ENCODE data around the gene LPCAT1.

LPCAT1 gene

DNA sequence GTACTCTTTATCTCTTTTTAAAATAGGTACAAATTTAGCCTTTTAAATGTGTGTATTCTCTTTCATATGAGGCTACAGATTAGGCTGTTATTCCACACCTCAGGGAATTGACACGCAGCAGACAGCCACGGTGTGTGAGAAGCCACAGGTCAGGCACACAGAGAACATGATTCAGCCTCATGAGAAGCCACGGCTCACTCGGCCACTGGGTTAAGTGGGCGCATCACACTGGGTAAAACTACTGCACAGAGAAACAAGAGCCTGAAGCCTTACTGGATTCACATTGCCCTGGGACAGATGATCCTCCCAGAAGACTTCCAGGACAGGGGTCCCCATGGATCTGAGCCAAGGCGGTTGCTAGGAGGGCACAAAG is 28.2 kb downstream of the LPCAT1 start:
- Histone ChIP-seq H3K79me2 (ENCODE audit: control insufficient read depth, insufficient read depth, low read length) (peaks cover 14% of the 10 kb centered on the region), H3K23ac (ENCODE audit: low read length) (no peak overlapping the region), H2BK15ac (replicated peaks; ENCODE audit: low read depth) (no peak overlapping the region), H3K9ac (ENCODE audit: low read length) (no peak overlapping the region), H3K4me1 (ENCODE audit: control insufficient read depth, low read depth, low read length) (no peaks in the 10 kb centered on the region), H3K79me1 (ENCODE audit: low read length) (peaks cover 20% of the 10 kb centered on the region), H3K4me3 (ENCODE audit: low read length) (no peak overlapping the region), H3K56ac (ENCODE audit: low read length) (no peak overlapping the region), H4K5ac (ENCODE audit: low read length) (no peak overlapping the region), H2AK5ac (ENCODE audit: low read length) (no peak overlapping the region), H3K27me3 (ENCODE audit: insufficient read depth, low read length, poor library complexity) (no peaks in the 10 kb centered on the region), H3K4ac (ENCODE audit: low read depth, low read length) (no peak overlapping the region), H3K18ac (ENCODE audit: low read length) (no peak overlapping the region), H3K36me3 (ENCODE audit: control insufficient read depth, insufficient read depth, low read length) (peaks cover 3% of the 10 kb centered on the region), H3K4me2 (ENCODE audit: low read length) (no peak overlapping the region), H2BK120ac (ENCODE audit: low read depth, low read length) (no peak overlapping the region), H2BK5ac (ENCODE audit: low read length) (no peak overlapping the region), H3K27ac (ENCODE audit: low read depth, low read length) (no peak overlapping the region), H4K8ac (ENCODE audit: low read depth, low read length) (no peak overlapping the region)
- WGBS (ENCODE audit: extremely low coverage, insufficient coverage, low lambda C conversion rate) = no CpG with 5 or more reads among the region's 6 CpGs
- no peak for DNase-seq

DNA sequence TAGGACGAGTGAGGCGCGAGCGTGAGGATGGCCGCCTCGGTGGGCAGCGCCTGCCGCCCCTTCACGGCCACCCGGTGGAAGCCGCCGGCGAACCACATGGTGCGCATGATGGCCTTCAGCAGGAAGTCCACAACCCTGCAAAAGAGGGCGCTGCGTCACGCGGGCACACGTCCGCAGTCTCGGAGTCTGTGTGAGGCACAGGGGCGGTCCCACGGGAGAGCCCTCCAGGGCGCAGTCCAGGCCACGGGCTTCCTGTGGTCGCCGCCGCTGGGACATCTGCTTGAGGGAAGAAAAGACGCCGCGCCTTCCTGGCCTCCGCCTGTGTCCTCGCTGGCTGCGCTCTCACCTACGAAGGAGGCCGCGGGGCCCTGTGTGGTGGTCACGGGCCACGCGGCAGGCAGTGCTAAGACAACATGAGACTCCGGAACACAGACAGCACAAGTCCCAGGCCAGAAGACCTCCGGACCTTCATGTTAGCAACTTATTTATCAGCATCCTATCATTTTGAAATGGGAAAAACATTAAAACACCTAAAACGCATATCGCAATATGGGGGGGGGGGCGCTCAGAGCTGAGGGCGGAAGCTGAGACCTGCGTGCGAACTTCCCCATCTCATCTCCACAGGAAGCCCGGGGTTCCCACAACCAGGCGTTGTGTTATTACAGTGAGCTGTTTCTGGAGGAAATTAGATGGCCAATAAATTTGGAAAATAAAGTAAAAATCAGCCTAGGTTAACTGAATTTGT is 28.8 kb downstream of the LPCAT1 start:
- no peak overlapping the region for H3K27ac ChIP-seq (ENCODE audit: low read depth, low read length)
- no CpG with 5 or more reads among the region's 50 CpGs for WGBS (ENCODE audit: extremely low coverage, insufficient coverage, low lambda C conversion rate)
- H3K27me3 ChIP-seq (ENCODE audit: insufficient read depth, low read length, poor library complexity) = no peaks in the 10 kb centered on the region
- no peak overlapping the region for H2BK5ac ChIP-seq (ENCODE audit: low read length)
- no peak overlapping the region for H3K4me3 ChIP-seq (ENCODE audit: low read length)
- H3K23ac ChIP-seq (ENCODE audit: low read length) = no peak overlapping the region
- no peak overlapping the region for H3K4me2 ChIP-seq (ENCODE audit: low read length)
- no peak overlapping the region for H3K18ac ChIP-seq (ENCODE audit: low read length)
- DNase-seq = no peak
- H3K4me1 ChIP-seq (ENCODE audit: control insufficient read depth, low read depth, low read length) = no peaks in the 10 kb centered on the region
- H2AK5ac ChIP-seq (ENCODE audit: low read length) = no peak overlapping the region
- no peak overlapping the region for H3K4ac ChIP-seq (ENCODE audit: low read depth, low read length)
- H2BK15ac ChIP-seq (replicated peaks; ENCODE audit: low read depth) = no peak overlapping the region
- no peak overlapping the region for H3K9ac ChIP-seq (ENCODE audit: low read length)
- no peak overlapping the region for H3K56ac ChIP-seq (ENCODE audit: low read length)
- no peak overlapping the region for H4K5ac ChIP-seq (ENCODE audit: low read length)
- H3K79me1 ChIP-seq (ENCODE audit: low read length) = peaks cover 20% of the 10 kb centered on the region
- H2BK120ac ChIP-seq (ENCODE audit: low read depth, low read length) = no peak overlapping the region
- H3K36me3 ChIP-seq (ENCODE audit: control insufficient read depth, insufficient read depth, low read length) = peaks cover 3% of the 10 kb centered on the region
- H3K79me2 ChIP-seq (ENCODE audit: control insufficient read depth, insufficient read depth, low read length) = peaks cover 14% of the 10 kb centered on the region
- H4K8ac ChIP-seq (ENCODE audit: low read depth, low read length) = no peak overlapping the region

DNA sequence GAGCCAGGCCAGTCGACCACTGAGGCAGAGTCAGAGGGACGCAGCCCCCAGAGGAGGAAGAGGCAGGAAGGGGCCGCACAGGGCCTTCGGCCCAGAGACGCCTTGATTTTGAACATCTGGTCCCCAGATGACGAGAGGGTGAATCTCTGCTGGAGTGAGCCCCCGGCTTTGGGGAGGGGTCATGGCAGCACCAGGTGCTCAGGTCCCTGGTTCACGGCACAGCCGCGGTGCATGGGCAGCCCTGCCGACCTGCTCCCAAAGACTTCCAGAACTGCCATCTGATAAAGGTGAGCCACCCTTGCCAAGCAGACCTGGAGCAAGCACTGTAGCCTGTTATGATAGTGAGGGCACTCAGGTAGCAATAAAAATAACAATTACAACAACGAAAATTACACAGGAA is 29.8 kb downstream of the LPCAT1 start:
- Histone ChIP-seq H4K8ac (ENCODE audit: low read depth, low read length) (no peak overlapping the region), H3K27me3 (ENCODE audit: insufficient read depth, low read length, poor library complexity) (no peaks in the 10 kb centered on the region), H2AK5ac (ENCODE audit: low read length) (no peak overlapping the region), H3K4me3 (ENCODE audit: low read length) (no peak overlapping the region), H2BK5ac (ENCODE audit: low read length) (no peak overlapping the region), H3K9ac (ENCODE audit: low read length) (no peak overlapping the region), H3K79me1 (ENCODE audit: low read length) (peaks cover 18% of the 10 kb centered on the region), H3K23ac (ENCODE audit: low read length) (no peak overlapping the region), H3K18ac (ENCODE audit: low read length) (no peak overlapping the region), H3K79me2 (ENCODE audit: control insufficient read depth, insufficient read depth, low read length) (peaks cover 13% of the 10 kb centered on the region), H3K4me2 (ENCODE audit: low read length) (no peak overlapping the region), H3K27ac (ENCODE audit: low read depth, low read length) (no peak overlapping the region), H3K36me3 (ENCODE audit: control insufficient read depth, insufficient read depth, low read length) (peaks cover 5% of the 10 kb centered on the region), H2BK15ac (replicated peaks; ENCODE audit: low read depth) (no peak overlapping the region), H2BK120ac (ENCODE audit: low read depth, low read length) (no peak overlapping the region), H3K4ac (ENCODE audit: low read depth, low read length) (no peak overlapping the region), H4K5ac (ENCODE audit: low read length) (no peak overlapping the region), H3K4me1 (ENCODE audit: control insufficient read depth, low read depth, low read length) (no peaks in the 10 kb centered on the region), H3K56ac (ENCODE audit: low read length) (no peak overlapping the region)
- no CpG with 5 or more reads among the region's 12 CpGs for WGBS (ENCODE audit: extremely low coverage, insufficient coverage, low lambda C conversion rate)
- no peak for DNase-seq

DNA sequence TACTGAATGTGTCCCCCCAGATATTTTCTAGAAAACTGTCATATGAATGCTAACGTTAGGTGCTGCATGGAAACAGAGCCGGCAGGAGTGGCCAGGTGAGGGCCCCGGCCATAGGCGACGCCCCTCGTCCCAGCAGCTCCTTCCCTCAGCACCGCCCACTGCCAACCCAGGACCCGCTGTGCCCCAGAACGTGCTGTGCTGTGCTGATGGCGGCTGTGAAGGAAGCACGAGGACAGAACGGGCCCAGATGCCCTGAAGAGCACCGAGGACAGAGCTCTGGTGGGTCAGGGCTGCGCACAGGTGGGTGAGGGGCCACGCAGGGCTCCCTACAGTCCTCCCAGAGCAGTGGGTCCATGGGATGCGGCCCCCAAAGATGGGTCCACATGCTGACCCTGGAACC is 30.3 kb downstream of the LPCAT1 start:
- no peaks in the 10 kb centered on the region for H3K4me1 ChIP-seq (ENCODE audit: control insufficient read depth, low read depth, low read length)
- H4K5ac ChIP-seq (ENCODE audit: low read length) = no peak overlapping the region
- DNase-seq = no peak
- no peaks in the 10 kb centered on the region for H3K27me3 ChIP-seq (ENCODE audit: insufficient read depth, low read length, poor library complexity)
- no peak overlapping the region for H3K4ac ChIP-seq (ENCODE audit: low read depth, low read length)
- H2BK5ac ChIP-seq (ENCODE audit: low read length) = no peak overlapping the region
- H2AK5ac ChIP-seq (ENCODE audit: low read length) = no peak overlapping the region
- no peak overlapping the region for H3K56ac ChIP-seq (ENCODE audit: low read length)
- no peak overlapping the region for H3K4me2 ChIP-seq (ENCODE audit: low read length)
- H3K4me3 ChIP-seq (ENCODE audit: low read length) = no peak overlapping the region
- H2BK120ac ChIP-seq (ENCODE audit: low read depth, low read length) = no peak overlapping the region
- no peak overlapping the region for H2BK15ac ChIP-seq (replicated peaks; ENCODE audit: low read depth)
- H3K27ac ChIP-seq (ENCODE audit: low read depth, low read length) = no peak overlapping the region
- H4K8ac ChIP-seq (ENCODE audit: low read depth, low read length) = no peak overlapping the region
- H3K79me1 ChIP-seq (ENCODE audit: low read length) = peaks cover 13% of the 10 kb centered on the region
- no peak overlapping the region for H3K23ac ChIP-seq (ENCODE audit: low read length)
- peaks cover 3% of the 10 kb centered on the region for H3K36me3 ChIP-seq (ENCODE audit: control insufficient read depth, insufficient read depth, low read length)
- no peak overlapping the region for H3K18ac ChIP-seq (ENCODE audit: low read length)
- WGBS (ENCODE audit: extremely low coverage, insufficient coverage, low lambda C conversion rate) = no CpG with 5 or more reads among the region's 16 CpGs
- no peak overlapping the region for H3K9ac ChIP-seq (ENCODE audit: low read length)
- peaks cover 8% of the 10 kb centered on the region for H3K79me2 ChIP-seq (ENCODE audit: control insufficient read depth, insufficient read depth, low read length)

DNA sequence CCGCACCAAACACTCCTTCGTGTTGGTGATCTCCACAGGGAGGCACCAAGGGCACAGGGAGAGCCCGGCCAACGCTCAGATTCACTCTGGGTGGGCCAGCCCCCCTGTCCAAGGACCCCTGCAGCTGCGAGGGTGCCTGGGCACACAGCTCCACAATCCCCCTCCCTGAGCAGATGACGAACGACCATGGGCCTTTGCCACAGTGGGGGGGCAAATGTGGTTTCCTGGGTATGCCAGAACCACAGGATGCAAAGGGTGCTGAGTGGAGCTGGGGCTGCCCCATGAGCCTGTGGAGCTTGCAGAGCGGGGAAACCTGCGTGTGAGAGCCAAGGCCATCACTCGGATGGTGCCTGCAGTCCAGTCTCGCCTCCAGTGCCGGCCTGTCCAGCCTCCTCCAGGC is 31.0 kb downstream of the LPCAT1 start:
- Histone ChIP-seq H3K27ac (ENCODE audit: low read depth, low read length) (no peak overlapping the region), H3K36me3 (ENCODE audit: control insufficient read depth, insufficient read depth, low read length) (peaks cover 2% of the 10 kb centered on the region), H4K8ac (ENCODE audit: low read depth, low read length) (no peak overlapping the region), H3K4me1 (ENCODE audit: control insufficient read depth, low read depth, low read length) (no peaks in the 10 kb centered on the region), H2BK15ac (replicated peaks; ENCODE audit: low read depth) (no peak overlapping the region), H3K79me2 (ENCODE audit: control insufficient read depth, insufficient read depth, low read length) (peaks cover 3% of the 10 kb centered on the region), H3K56ac (ENCODE audit: low read length) (no peak overlapping the region), H3K18ac (ENCODE audit: low read length) (no peak overlapping the region), H3K4ac (ENCODE audit: low read depth, low read length) (no peak overlapping the region), H2BK5ac (ENCODE audit: low read length) (no peak overlapping the region), H3K79me1 (ENCODE audit: low read length) (peaks cover 8% of the 10 kb centered on the region), H3K4me3 (ENCODE audit: low read length) (no peak overlapping the region), H3K9ac (ENCODE audit: low read length) (no peak overlapping the region), H3K23ac (ENCODE audit: low read length) (no peak overlapping the region), H3K4me2 (ENCODE audit: low read length) (no peak overlapping the region), H2BK120ac (ENCODE audit: low read depth, low read length) (no peak overlapping the region), H4K5ac (ENCODE audit: low read length) (no peak overlapping the region), H3K27me3 (ENCODE audit: insufficient read depth, low read length, poor library complexity) (no peaks in the 10 kb centered on the region), H2AK5ac (ENCODE audit: low read length) (no peak overlapping the region)
- WGBS (ENCODE audit: extremely low coverage, insufficient coverage, low lambda C conversion rate) = no CpG with 5 or more reads among the region's 12 CpGs
- no peak for DNase-seq

DNA sequence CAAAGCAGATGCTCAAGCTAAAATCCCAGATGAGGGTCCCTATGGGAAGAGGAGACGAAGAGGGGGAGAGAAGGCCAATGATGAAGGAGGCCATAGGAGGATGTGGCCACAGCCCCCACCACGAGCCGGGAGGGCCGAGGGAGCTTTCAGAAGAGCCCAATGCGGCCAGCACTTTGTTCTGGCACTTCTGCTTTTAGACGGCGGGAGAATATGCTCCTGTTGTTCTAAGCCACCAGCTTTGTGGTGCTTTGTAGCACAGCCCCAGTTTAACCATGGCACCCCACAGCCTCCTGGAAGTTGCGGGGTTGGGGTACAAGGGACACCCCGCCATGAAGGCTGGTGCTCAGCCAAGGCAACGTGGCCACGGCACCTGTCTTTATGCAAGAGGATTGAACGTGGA is 33.4 kb downstream of the LPCAT1 start:
- Histone ChIP-seq H3K27ac (ENCODE audit: low read depth, low read length) (no peak overlapping the region), H3K4ac (ENCODE audit: low read depth, low read length) (no peak overlapping the region), H3K4me3 (ENCODE audit: low read length) (no peak overlapping the region), H2BK120ac (ENCODE audit: low read depth, low read length) (no peak overlapping the region), H3K79me2 (ENCODE audit: control insufficient read depth, insufficient read depth, low read length) (no peaks in the 10 kb centered on the region), H3K23ac (ENCODE audit: low read length) (no peak overlapping the region), H2AK5ac (ENCODE audit: low read length) (no peak overlapping the region), H3K36me3 (ENCODE audit: control insufficient read depth, insufficient read depth, low read length) (peaks cover 7% of the 10 kb centered on the region), H4K8ac (ENCODE audit: low read depth, low read length) (no peak overlapping the region), H3K4me2 (ENCODE audit: low read length) (no peak overlapping the region), H4K5ac (ENCODE audit: low read length) (no peak overlapping the region), H3K9ac (ENCODE audit: low read length) (no peak overlapping the region), H3K4me1 (ENCODE audit: control insufficient read depth, low read depth, low read length) (no peaks in the 10 kb centered on the region), H3K18ac (ENCODE audit: low read length) (no peak overlapping the region), H3K27me3 (ENCODE audit: insufficient read depth, low read length, poor library complexity) (no peaks in the 10 kb centered on the region), H2BK15ac (replicated peaks; ENCODE audit: low read depth) (no peak overlapping the region), H3K56ac (ENCODE audit: low read length) (no peak overlapping the region), H2BK5ac (ENCODE audit: low read length) (no peak overlapping the region), H3K79me1 (ENCODE audit: low read length) (no peaks in the 10 kb centered on the region)
- DNase-seq = no peak
- no CpG with 5 or more reads among the region's 12 CpGs for WGBS (ENCODE audit: extremely low coverage, insufficient coverage, low lambda C conversion rate)

Data from mesendoderm (in vitro differentiated cells).